Sigmoid colon (tissue), 7 donors: ENCODE measurements around the gene CAMK1D. TPM values are rescaled to one million over a fixed set of nuclear protein-coding genes. Genes with fewer than 3 reads are reported as not detected.

Experiments
- DNase-seq: peaks from one replicate; pipeline ENCODE4 v3.0.0-alpha.2; 2019
- H3K27ac ChIP-seq, 4 donors: fragments of 200-600 bp; sonication (generic); one replicate each; pipeline ENCODE4 v1.5.1; 2016 to 2019; ENCODE audit warnings: mild to moderate bottlenecking in 1 of 4
- H3K27me3 ChIP-seq, 3 donors: fragments of 200-600 bp; sonication (generic); one replicate each; pipeline ENCODE4 v1.5.1; 2019; ENCODE audit warnings: mild to moderate bottlenecking in 1 of 3
- H3K36me3 ChIP-seq, 4 donors: fragments of 200-600 bp; sonication (generic); one replicate each; pipeline ENCODE4 v1.5.1; 2016 to 2019
- H3K4me1 ChIP-seq, 4 donors: fragments of 200-600 bp; sonication (generic); one replicate each; pipeline ENCODE4 v1.5.1; 2017 to 2019
- H3K4me3 ChIP-seq, 4 donors: fragments of 200-600 bp; sonication (generic); one replicate each; pipeline ENCODE4 v1.5.1; 2017 to 2019; ENCODE audit warnings: mild to moderate bottlenecking in 2 of 4, moderate library complexity in 1 of 4
- H3K9me3 ChIP-seq, 4 donors: fragments of 200-600 bp in 3 of 4; sonication (generic) in 3 of 4; one replicate each; pipeline versions ENCODE4 v1.5.1 to v1.6.1; 2013 to 2019
- EP300 ChIP-seq, 4 donors: sonication (generic); formaldehyde crosslinking; IDR thresholded peaks; one replicate each; pipeline ENCODE4 v1.6.1; 2017; ENCODE audit warnings: antibody characterized with exemption in 4 of 4
- POLR2A ChIP-seq, 2 donors: fragments of 450-650 bp; IDR thresholded peaks; one replicate each; pipeline ENCODE4 v1.6.1; 2016; ENCODE audit warnings: antibody characterized with exemption in 2 of 2, mild to moderate bottlenecking in 2 of 2, moderate library complexity in 2 of 2
- POLR2AphosphoS5 ChIP-seq, 4 donors: sonication (generic); formaldehyde crosslinking; IDR thresholded peaks; one replicate each; pipeline ENCODE4 v1.6.1; 2017; ENCODE audit warnings: antibody characterized with exemption in 4 of 4
- WGBS, 2 donors: extraction: QIAGEN DNeasy Blood & Tissue Kit; methylation state at CpG; one replicate each; pipeline ENCODE4 v1.1.7; 2013; 5-methylcytosine and 5-hydroxymethylcytosine counted together
- intact Hi-C: fragments of 100-400 bp; cut with DNase I; formaldehyde crosslinking; loops from one replicate; pipeline ENCODE4 v1.15.1; 2023
- polyA plus RNA-seq, 3 donors: library from polyadenylated mRNA; stranded (reverse); fragments of 200-250 nt; gene quantifications; one replicate each; pipeline ENCODE4 v1.2.3, GENCODE V29; 2013
- total RNA-seq, 4 donors: library from RNA; depleted of rRNA; stranded (reverse); fragments of >200 nt; gene quantifications; one replicate each; pipeline ENCODE4 v1.1.0, GENCODE V29; 2016
- TF ChIP-seq, protein P1 (sequence below), 4 experiments: fragments of 450-650 bp in 3 of 4; fragments of 200-600 bp in 1 of 4; IDR thresholded peaks; one replicate each; pipeline ENCODE4 v1.5.1; 2016 to 2019; ENCODE audit warnings: antibody characterized with exemption in 4 of 4, mild to moderate bottlenecking in 3 of 4, moderate library complexity in 2 of 4
- donor health status: healthy with polysubstance abuse.
- donor health status: Bipolar disorder and iron deficiency.
- donor health status: healthy.

The CAMK1D gene
- total and polyA plus RNA-seq, 7 donors, result 7.2 to 11.5 (median 8.6) TPM

DNA sequence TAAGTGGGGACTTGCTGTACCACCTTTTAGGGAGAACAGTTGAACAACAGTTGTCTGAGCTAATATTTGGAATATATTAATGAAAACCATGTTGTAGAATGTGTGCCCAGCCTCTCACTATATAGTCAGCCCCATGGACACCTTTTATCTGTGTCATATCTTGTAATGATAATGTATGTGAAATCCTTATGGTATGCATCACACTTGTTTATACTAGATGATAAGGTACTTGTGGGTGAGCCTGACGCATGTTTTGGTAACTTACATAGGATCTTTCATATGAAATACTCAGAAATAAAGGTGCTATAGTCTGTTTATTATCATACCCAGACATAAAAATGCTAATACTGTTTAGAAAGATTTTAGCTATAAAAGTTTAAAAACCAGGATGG lies 32.8 kb downstream of the CAMK1D start:
- Histone ChIP-seq H3K4me3 (no peak overlapping the region), H3K27ac (no peak overlapping the region), H3K4me1 (peaks cover 0 to 13% (median 9%) of the 10 kb centered on the region in 4 donors), H3K36me3 (no peaks in the 10 kb centered on the region), H3K27me3 (no peaks in the 10 kb centered on the region), H3K9me3 (no peaks in the 10 kb centered on the region)
- intact Hi-C loops, result no loop called here
- WGBS, 2 donors, result 96 to 97% methylated on average over 1 of the region's 1 CpG
- no peak for DNase-seq
- TF ChIP-seq EP300 (IDR thresholded peaks at IDR 0.05) (no peak), POLR2AphosphoS5 (IDR thresholded peaks at IDR 0.05) (no peak), POLR2A (IDR thresholded peaks at IDR 0.05) (no peak)
- TF ChIP-seq, protein P1, sequence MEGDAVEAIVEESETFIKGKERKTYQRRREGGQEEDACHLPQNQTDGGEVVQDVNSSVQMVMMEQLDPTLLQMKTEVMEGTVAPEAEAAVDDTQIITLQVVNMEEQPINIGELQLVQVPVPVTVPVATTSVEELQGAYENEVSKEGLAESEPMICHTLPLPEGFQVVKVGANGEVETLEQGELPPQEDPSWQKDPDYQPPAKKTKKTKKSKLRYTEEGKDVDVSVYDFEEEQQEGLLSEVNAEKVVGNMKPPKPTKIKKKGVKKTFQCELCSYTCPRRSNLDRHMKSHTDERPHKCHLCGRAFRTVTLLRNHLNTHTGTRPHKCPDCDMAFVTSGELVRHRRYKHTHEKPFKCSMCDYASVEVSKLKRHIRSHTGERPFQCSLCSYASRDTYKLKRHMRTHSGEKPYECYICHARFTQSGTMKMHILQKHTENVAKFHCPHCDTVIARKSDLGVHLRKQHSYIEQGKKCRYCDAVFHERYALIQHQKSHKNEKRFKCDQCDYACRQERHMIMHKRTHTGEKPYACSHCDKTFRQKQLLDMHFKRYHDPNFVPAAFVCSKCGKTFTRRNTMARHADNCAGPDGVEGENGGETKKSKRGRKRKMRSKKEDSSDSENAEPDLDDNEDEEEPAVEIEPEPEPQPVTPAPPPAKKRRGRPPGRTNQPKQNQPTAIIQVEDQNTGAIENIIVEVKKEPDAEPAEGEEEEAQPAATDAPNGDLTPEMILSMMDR (IDR thresholded peaks at IDR 0.05), result no peak

DNA sequence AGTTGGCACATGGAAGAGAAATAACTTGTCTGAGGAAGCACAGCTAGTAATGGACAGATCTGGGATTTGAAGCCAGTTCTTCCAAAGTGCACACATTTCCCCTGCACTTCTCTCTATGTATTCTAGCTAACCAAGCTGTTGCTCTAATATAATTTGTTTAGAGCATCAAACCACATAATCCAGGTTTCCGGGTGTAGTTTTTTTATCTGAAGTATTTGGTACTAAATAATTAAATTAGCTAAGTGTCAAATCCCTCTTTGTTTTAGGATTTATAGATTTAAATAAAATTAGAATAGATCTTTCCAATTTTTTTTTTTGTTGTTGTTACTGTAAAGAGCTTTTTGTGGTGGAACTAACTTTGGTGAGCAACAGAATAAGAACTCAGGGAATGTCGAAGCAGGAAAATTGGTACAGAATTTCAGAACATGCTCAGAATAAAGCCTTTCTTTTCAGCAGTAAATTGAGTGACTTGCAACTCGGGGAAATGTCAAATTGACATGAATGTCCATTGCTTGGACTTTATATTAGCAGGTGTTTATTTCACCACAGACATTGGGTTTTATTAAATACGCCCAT lies 33.7 kb downstream of the CAMK1D start:
- no peak overlapping the region for H3K4me3 ChIP-seq
- peaks cover 0 to 4% (median 3%) of the 10 kb centered on the region in 4 donors for H3K4me1 ChIP-seq
- intact Hi-C loops, result no loop called here
- H3K9me3 ChIP-seq, result no peaks in the 10 kb centered on the region
- TF ChIP-seq, protein P1 (IDR thresholded peaks at IDR 0.05), result no peak
- TF ChIP-seq POLR2AphosphoS5 (IDR thresholded peaks at IDR 0.05) (no peak), POLR2A (IDR thresholded peaks at IDR 0.05) (no peak), EP300 (IDR thresholded peaks at IDR 0.05) (no peak)
- no peak for DNase-seq
- H3K27me3 ChIP-seq, result no peaks in the 10 kb centered on the region
- H3K36me3 ChIP-seq, result no peaks in the 10 kb centered on the region
- 88 to 94% methylated on average over 4 of the region's 4 CpGs for WGBS, 2 donors
- no peak overlapping the region for H3K27ac ChIP-seq

DNA sequence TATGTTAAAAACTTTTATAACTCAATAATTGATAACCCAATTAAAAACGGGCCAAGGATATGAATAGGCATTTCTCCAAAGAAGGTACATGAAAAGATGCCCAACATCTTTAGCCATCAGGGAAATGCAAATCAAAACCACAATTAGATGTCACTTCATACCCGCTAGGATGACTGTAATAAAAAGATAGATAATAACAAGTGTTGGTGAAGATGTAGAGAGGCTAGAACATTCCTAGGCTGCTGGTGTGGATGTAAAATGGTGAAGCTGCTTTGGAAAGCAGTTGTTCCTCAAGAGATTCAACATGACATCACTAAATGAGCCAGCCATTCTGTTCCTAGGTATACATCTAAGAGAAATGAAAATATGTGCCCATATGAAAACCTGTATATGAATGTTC lies 35.6 kb downstream of the CAMK1D start:
- no peak for DNase-seq

DNA sequence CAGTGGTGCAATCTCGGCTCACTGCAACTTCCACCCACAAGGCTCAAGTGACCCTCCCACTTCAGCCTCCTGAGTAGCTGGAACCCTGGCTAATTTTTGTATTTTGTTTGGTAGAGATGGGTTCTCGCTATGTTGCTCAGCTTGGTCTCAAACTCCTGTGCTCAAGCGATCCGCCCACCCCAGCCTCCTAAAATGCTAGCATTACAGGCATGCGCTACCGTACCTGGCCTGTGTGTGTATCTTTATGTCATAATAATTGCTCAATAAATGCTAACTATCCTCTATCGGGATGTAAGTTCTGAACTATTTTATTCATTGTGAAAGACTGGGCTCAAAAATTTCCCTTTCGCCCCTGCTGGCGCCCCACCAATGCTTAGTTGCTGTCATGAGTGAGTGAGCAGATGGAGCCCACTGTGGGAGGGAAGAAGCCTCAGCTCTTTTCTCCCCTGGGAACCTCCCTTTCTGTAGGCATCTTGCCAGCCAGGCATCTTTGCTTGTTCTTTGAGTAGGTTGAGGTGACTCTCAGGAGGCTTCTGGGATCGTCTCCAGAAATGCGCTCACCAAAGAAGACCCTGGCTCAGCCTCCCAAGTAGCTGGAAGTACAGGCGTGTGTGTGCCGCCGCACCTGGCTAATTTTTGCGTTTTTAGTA lies 38.3 kb downstream of the CAMK1D start:
- Histone ChIP-seq H3K9me3 (no peaks in the 10 kb centered on the region), H3K4me3 (no peak overlapping the region), H3K27me3 (no peaks in the 10 kb centered on the region), H3K36me3 (no peaks in the 10 kb centered on the region), H3K4me1 (peaks cover 0 to 31% (median 23%) of the 10 kb centered on the region in 4 donors), H3K27ac (no peak overlapping the region)
- WGBS, 2 donors, result 93 to 96% methylated on average over 15 of the region's 15 CpGs
- DNase-seq, result no peak
- intact Hi-C loops, result no loop called here
- no peak for TF ChIP-seq POLR2A (IDR thresholded peaks at IDR 0.05)
- no peak for TF ChIP-seq EP300 (IDR thresholded peaks at IDR 0.05)
- TF ChIP-seq POLR2AphosphoS5 (IDR thresholded peaks at IDR 0.05), result no peak
- TF ChIP-seq, protein P1 (IDR thresholded peaks at IDR 0.05), result no peak

More for the DNA sequence above, 35.6 kb downstream of the CAMK1D start:
- 95 to 96% methylated on average over 2 of the region's 2 CpGs for WGBS, 2 donors
- intact Hi-C loops, result no loop called here
- no peak for TF ChIP-seq POLR2AphosphoS5 (IDR thresholded peaks at IDR 0.05)
- no peak for TF ChIP-seq POLR2A (IDR thresholded peaks at IDR 0.05)
- no peak for TF ChIP-seq EP300 (IDR thresholded peaks at IDR 0.05)
- TF ChIP-seq, protein P1 (IDR thresholded peaks at IDR 0.05), result no peak
- peaks cover 0 to 12% (median 10%) of the 10 kb centered on the region in 4 donors for H3K4me1 ChIP-seq
- H3K36me3 ChIP-seq, result no peaks in the 10 kb centered on the region
- H3K27ac ChIP-seq, result no peak overlapping the region
- H3K27me3 ChIP-seq, result no peaks in the 10 kb centered on the region
- H3K4me3 ChIP-seq, result no peak overlapping the region
- no peaks in the 10 kb centered on the region for H3K9me3 ChIP-seq
